Neutrophil (primary cell): ENCODE data around the gene JCAD.

Experiments used
- H3K27ac ChIP-seq: fragments of 200-600 bp; sonication (generic); 2 replicates; pipeline ENCODE4 v1.5.1; 2016; ENCODE audit warnings: mild to moderate bottlenecking, moderate library complexity
- H3K27me3 ChIP-seq: fragments of 200-600 bp; sonication (generic); 2 replicates; pipeline ENCODE4 v1.6.0; 2016; ENCODE audit warnings: mild to moderate bottlenecking
- H3K36me3 ChIP-seq: fragments of 200-600 bp; sonication (generic); 2 replicates; pipeline ENCODE4 v1.5.1; 2017
- H3K4me1 ChIP-seq, 2 experiments: fragments of 200-600 bp in 1 of 2; sonication (generic) in 1 of 2; 1 replicate in 1 of 2; 2 replicates in 1 of 2; pipeline versions ENCODE4 v1.5.1 to v1.6.1; 2013 to 2016; ENCODE audit warnings: low read depth in 1 of 2, low read length in 1 of 2, mild to moderate bottlenecking in 1 of 2, moderate library complexity in 1 of 2; ENCODE audit not compliant: control insufficient read depth in 1 of 2, insufficient read depth in 1 of 2
- H3K4me3 ChIP-seq, 2 experiments: fragments of 200-600 bp in 1 of 2; sonication (generic) in 1 of 2; 1 replicate in 1 of 2; 2 replicates in 1 of 2; pipeline ENCODE4 v1.5.1; 2013 to 2016; ENCODE audit warnings: low read depth in 1 of 2, low read length in 1 of 2, mild to moderate bottlenecking in 1 of 2, moderate library complexity in 1 of 2
- H3K9me3 ChIP-seq: fragments of 200-600 bp; sonication (generic); 2 replicates; pipeline ENCODE4 v1.5.1; 2016
- CTCF ChIP-seq: fragments of 200-600 bp; sonication (generic); IDR thresholded peaks from 2 replicates; pipeline ENCODE4 v1.5.1; 2016; ENCODE audit warnings: antibody characterized with exemption

Gene JCAD

GRCh38 chr10:30080161-30080560 lies 20.8 kb upstream of the JCAD start:
- H3K4me1 ChIP-seq: no peaks in the 10 kb centered on the region
- H3K27ac ChIP-seq: no peak overlapping the region
- no peak for TF ChIP-seq CTCF
- peaks cover 2% of the 10 kb centered on the region for H3K27me3 ChIP-seq
- no peak overlapping the region for H3K4me3 ChIP-seq
- H3K9me3 ChIP-seq: no peaks in the 10 kb centered on the region
- H3K36me3 ChIP-seq: no peaks in the 10 kb centered on the region

- Histone ChIP-seq H3K36me3 (no peaks in the 10 kb centered on the region), H3K9me3 (no peaks in the 10 kb centered on the region), H3K4me1 (no peaks in the 10 kb centered on the region), H3K27me3 (no peaks in the 10 kb centered on the region), H3K4me3 (no peak overlapping the region), H3K27ac (no peak overlapping the region)
- TF ChIP-seq CTCF: no peak
Measured at GRCh38 chr10:30079408-30079807, 20.0 kb upstream of the JCAD start.

- no peak overlapping the region for H3K4me3 ChIP-seq
- no peaks in the 10 kb centered on the region for H3K27me3 ChIP-seq
- no peaks in the 10 kb centered on the region for H3K36me3 ChIP-seq
- H3K9me3 ChIP-seq: no peaks in the 10 kb centered on the region
- no peaks in the 10 kb centered on the region for H3K4me1 ChIP-seq
- no peak for TF ChIP-seq CTCF
- H3K27ac ChIP-seq: no peak overlapping the region
Measured at GRCh38 chr10:30075481-30075880, 16.1 kb upstream of the JCAD start.

GRCh38 chr10:30074933-30075332 lies 15.5 kb upstream of the JCAD start:
- TF ChIP-seq CTCF: no peak
- Histone ChIP-seq H3K27ac (no peak overlapping the region), H3K4me3 (no peak overlapping the region), H3K27me3 (no peaks in the 10 kb centered on the region), H3K36me3 (no peaks in the 10 kb centered on the region), H3K4me1 (no peaks in the 10 kb centered on the region), H3K9me3 (no peaks in the 10 kb centered on the region)

- Histone ChIP-seq H3K27ac (no peak overlapping the region), H3K9me3 (no peaks in the 10 kb centered on the region), H3K4me1 (no peaks in the 10 kb centered on the region), H3K36me3 (no peaks in the 10 kb centered on the region), H3K27me3 (no peaks in the 10 kb centered on the region), H3K4me3 (no peak overlapping the region)
- TF ChIP-seq CTCF: no peak
Measured at GRCh38 chr10:30074090-30074489, 14.7 kb upstream of the JCAD start.

- no peak for TF ChIP-seq CTCF
- Histone ChIP-seq H3K4me1 (no peaks in the 10 kb centered on the region), H3K9me3 (no peaks in the 10 kb centered on the region), H3K27me3 (no peaks in the 10 kb centered on the region), H3K4me3 (no peak overlapping the region), H3K36me3 (no peaks in the 10 kb centered on the region), H3K27ac (no peak overlapping the region)
Measured at GRCh38 chr10:30073767-30074060, 14.3 kb upstream of the JCAD start.
